GM12874 (cell line): ENCODE data around the gene AGPAT4.

ENCODE experiments used
- CTCF ChIP-seq: IDR thresholded peaks from 2 replicates; pipeline ENCODE4 v1.5.1; 2011; ENCODE audit warnings: low read depth, mild to moderate bottlenecking, control low read depth, low read length, moderate library complexity; ENCODE audit not compliant: insufficient read depth

Gene AGPAT4

GRCh38 chr6:161228921-161229591 is 44.8 kb downstream of the AGPAT4 start:
- no peak for TF ChIP-seq CTCF

GRCh38 chr6:161228096-161228495 is 45.8 kb downstream of the AGPAT4 start:
- no peak for TF ChIP-seq CTCF

- no peak for TF ChIP-seq CTCF
Observed at GRCh38 chr6:161227004-161227960, 46.6 kb downstream of the AGPAT4 start.

GRCh38 chr6:161226009-161226964 is 47.6 kb downstream of the AGPAT4 start:
- TF ChIP-seq CTCF, result no peak

- TF ChIP-seq CTCF, result no peak
Observed at GRCh38 chr6:161225681-161226008, 48.2 kb downstream of the AGPAT4 start.

GRCh38 chr6:161223646-161224045 is 50.2 kb downstream of the AGPAT4 start:
- no peak for TF ChIP-seq CTCF
